HG02970 (cell line): ENCODE data around the gene MAP3K15.
"Not testable (repeated sequence)": the region's sequence is repeated elsewhere in the genome, so short reads cannot be mapped to it uniquely, and the experiment has no call there.

Experiments used
- ATAC-seq: cut with Tn5 transposase; IDR thresholded peaks from one replicate; pipeline ENCODE4 v1.9.1; 2021; ENCODE audit warnings: mild to moderate bottlenecking, moderate library complexity, moderate number of reproducible peaks; ENCODE audit not compliant: unreplicated experiment, low FRiP score

Gene MAP3K15

DNA sequence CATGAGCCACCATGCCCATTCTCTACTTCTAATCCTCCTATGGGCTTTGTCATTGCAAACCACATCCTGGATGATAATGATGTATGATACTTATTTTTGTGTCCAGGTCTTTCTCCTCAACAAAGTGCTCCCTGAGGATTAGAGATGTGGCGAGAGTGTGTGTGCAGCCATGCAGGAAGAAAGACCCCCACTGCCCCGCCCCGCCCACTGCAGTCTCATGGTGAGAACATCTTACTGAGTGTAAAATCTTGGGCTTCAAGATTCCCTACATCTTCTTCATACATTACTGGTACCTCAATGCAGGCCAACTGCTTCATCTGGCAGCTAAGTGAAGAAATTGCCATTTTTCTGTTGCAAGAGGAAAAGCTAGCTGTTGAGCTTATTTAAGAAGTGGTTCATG lies 25.9 kb upstream of the MAP3K15 start:
- no peak for ATAC-seq

DNA sequence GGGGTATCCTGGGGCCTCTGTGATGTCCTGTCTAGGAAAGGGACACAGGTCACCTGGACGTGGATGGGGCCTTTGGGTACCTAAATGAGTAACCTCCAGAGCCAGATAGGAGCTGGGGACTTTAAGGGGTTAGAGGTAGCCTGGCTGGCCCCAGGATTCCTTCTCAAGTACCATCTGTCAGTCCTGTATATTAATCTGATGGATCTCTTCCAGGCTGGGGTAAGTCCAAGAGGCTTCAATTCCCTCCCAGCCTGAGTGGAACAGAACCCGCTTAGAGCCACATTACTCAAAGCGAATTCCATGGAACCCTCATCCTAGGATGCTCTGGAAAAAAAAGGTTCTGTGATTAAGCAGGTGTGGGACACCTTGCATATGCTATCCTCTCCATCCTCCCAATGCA lies 24.8 kb upstream of the MAP3K15 start:
- no peak for ATAC-seq

DNA sequence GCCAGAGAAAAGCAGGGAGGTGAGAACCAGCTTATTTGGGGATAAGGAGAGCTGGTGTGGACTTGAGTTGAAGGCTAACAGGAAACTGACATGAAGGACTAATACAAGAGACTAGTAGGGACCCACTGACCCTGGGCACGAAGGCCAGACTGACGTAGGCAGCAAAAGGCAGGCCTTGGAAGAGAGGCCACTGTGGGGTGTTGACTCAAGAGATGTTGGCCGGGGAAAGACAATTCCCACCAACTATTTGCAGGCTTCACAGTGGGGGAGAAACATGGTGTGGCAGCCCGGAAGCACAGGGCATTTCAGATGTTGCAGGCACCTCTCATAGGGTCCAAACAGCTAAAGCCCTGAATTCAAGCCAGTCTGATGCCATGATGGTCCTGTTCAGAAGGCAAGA lies 24.4 kb upstream of the MAP3K15 start:
- ATAC-seq = no peak

DNA sequence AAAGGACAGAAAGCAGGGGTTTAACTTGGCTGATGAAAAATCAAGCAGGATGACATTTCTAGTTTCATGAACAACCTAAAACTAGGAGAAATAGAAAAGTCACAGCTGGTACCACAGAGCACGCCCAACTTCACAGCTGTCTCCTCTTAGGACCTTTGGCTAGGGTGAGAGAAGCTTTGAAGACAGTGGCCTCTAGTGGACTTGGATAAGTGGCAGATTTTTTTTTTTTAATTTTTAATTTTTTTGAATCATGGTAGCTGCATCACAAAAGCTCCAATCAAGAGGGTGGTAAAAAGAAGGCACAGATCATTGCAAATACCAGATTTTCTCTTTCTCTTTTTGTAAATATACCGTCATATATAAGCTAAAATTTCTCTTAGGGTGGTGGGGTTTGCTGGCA lies 20.2 kb upstream of the MAP3K15 start:
- no peak for ATAC-seq

DNA sequence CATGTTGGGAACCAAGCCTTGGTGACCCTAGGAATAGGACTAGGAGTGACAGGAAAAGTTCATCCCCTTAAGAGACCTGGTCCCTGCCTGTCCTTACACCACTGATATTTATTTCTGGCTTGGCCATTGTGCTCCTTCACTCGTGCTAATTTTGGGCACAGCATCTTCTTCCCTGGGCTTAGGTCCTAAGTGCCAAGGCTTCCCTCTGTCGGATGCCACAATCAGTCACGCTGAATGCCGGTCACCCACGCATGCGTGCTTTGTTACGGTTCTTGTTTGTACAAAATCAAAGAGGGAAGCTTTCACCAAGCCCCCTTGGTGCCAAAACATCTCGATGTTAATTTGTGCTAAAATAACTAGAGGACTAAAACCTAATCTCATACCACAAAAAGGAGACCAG lies 17.4 kb upstream of the MAP3K15 start:
- no peak for ATAC-seq

DNA sequence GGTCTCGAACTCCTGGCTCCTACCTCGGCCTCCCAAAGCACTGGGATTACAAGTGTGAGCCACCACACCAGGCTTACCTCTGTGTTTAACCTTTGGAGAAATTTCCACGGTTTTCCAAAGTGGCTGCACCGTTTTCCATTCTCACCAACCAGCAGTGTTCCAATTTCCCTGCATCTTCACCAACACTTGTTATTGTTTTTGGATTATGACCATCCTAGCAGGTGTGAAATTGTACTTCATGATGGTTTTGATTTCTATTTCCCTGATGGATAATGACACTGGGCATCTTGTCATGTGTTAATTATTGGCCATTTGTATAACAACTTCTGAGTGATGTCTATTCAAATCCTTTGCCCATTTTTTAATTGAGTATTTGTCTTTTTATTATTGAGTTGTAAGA lies 2.7 kb upstream of the MAP3K15 start:
- no peak for ATAC-seq

DNA sequence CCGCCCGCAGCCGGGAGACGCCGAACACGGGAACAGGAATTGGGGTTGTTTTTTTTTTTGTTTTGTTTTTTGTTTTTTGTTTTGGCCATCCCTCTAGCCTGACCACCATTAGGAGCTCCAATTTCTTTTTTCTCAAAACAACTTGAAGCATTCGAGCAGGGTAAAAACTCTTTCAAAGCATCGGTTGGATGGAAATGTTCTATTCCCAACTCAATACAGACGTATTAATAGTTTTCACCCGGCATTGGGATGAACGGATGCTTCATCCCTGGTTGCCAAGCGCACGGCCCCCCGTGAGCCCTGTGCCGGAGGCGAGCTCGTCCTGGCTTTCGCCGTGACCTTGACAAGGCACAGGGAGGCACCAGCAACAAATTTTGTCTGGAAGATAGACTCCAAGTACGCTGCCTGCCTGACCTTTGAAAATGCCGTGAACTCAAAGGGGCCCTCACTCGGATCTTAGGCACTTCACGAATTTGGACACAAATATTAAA lies 352 bp upstream of the MAP3K15 start:
- no peak for ATAC-seq

DNA sequence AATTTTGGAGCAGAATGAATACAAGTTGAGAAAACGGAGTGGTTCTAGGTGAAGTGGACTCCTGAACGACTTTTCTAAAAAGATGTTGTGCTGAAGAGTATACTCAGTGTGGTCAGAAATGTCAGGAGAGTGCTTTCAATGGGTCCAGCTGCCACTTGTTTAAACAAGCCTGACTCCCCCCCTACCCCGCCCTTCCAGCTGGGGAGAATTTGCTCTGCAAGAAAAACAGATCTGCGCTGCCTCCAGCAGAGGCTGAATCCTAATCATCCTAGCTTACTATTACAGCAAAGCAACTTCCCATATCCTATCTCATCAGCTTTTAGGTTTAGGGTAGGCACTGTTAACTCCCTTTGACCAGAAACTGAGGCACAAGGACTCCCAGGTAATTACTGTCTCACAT lies 1.9 kb downstream of the MAP3K15 start:
- no peak for ATAC-seq

DNA sequence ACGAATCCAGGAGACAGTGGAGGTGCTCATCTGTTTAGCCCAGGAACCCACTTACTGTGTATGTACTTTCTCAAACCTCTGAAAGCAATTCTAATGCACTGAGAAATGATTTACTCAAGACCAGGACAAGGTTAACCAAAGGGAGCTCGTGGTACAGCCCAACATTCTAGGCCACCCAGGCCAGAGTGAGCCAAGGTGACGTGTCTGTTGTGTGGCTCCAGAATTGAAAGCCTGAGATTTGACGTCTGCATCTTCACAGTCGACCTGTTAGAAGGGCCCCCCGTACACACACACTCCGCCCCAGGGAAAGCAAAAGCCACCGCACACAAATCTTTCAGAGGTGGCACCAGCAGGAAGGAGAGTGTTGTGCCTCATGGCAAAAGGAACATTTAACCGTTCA lies 2.3 kb downstream of the MAP3K15 start:
- ATAC-seq = no peak

DNA sequence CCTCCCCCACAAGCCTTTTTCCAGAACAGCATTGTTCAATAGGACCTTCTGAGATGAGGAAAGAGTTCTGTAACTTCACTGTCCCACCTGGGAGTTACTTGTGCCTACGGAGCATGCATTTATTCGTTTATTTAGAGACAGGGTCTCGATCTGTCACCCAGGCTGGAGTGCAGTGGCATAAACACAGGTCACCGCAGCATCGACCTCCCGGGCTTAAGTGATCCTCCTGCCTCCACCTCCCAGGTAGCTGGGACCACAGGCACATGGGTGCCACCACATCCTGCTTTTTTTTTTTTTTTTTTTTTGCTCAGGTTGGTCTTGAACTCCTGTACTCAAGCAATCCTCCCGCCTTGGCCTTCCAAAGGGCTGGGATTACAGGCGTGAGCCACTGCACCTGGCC lies 2.9 kb downstream of the MAP3K15 start:
- no peak for ATAC-seq

DNA sequence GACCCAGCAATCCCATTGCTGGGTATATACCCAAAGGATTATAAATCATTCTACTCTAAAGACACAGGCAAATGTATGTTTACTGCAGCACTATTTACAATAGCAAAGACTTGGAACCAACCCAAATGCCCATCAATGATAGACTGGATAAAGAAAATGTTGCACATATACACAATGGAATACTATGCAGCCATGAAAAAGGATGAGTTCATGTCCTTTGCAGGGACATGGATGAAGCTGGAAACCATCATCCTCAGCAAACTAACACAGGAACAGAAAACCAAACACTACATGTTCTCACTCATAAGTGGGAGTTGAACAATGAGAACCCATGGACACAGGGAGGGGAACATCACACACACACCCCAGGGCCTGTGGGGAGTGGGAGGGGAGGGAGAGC lies 3.5 kb downstream of the MAP3K15 start:
- ATAC-seq = not testable (repeated sequence)

DNA sequence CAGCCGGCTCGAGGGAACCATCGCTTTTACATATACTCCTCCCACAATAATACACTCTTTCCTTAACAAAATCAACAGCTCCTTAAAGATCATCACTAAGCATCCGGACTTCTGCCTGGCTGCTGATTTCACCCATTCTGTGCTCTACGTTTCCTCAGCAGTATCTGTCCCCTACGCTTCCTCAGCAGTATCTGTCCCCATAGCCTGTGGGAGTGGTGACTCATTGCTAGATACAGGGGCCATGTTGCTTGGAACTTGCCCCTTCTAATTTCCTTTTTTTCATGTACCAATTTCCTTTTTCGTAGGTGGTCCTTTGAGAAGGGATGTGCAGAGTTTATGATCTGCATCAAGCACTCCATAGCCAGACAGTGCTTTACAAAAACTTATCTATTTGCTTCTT lies 18.6 kb downstream of the MAP3K15 start:
- no peak for ATAC-seq

DNA sequence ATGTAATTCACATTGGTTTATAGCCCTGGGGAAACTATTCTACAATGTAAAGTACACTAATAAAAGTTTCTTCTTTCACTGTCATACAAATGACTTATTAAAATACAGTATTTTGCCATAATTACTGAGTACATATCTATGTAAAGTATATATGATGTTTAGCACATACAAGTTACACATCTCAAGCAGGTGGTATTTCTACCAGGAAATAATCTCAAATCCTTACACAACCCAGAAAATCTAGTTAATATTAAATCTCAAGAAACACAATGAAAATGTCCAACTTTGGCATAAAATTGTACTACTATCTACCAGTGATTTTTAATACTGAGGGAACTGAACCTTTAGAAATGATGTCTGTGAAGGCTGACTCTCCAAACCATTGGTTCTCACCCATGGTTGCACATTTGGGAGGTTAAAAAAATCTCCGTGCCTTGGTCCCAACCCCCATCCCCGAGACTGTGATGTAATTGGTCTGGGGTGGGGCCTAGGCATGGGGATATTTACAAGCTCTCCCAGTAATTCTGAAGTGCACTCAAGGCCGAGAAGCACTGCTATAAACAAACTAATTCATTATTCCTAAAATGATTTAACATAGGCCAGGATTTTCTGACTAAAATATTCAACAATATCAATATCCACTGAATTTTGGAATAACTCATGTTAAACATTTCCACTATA lies 27.6 kb downstream of the MAP3K15 start:
- no peak for ATAC-seq

DNA sequence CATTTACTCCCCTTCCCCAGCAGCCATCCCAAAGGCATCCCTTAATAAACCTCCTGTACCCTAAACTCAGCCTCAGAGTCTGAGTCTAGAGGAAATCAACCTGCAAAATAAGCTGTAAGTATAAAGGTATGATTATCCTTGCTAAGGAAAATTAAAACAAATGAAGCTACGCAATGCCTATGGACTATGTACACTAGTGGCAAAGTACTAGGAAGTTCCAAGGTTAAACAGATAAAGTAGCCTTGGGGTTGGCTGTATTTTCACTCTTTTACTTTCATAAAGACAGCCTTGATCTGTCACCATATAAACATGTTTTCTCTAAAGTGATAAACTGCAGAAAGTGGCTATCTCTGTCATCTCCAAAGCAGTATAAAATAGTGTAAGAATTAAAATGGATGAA lies 35.9 kb downstream of the MAP3K15 start:
- no peak for ATAC-seq

DNA sequence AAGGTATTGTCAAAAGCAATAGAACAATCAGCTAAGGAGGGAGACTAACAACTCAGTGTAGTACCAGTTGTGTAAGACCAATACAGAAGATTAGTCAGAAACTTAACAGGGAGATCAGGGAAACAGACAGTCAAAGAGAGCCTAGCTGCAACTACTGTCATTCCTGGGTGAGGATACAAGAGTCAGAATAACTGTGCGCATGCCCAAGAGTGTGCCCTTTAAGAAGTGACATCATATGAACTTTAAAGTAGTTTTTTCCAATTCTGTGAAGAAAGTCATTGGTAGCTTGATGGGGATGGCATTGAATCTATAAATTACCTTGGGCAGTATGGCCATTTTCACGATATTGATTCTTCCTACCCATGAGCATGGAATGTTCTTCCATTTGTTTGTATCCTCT lies 46.9 kb downstream of the MAP3K15 start:
- not testable (repeated sequence) for ATAC-seq

DNA sequence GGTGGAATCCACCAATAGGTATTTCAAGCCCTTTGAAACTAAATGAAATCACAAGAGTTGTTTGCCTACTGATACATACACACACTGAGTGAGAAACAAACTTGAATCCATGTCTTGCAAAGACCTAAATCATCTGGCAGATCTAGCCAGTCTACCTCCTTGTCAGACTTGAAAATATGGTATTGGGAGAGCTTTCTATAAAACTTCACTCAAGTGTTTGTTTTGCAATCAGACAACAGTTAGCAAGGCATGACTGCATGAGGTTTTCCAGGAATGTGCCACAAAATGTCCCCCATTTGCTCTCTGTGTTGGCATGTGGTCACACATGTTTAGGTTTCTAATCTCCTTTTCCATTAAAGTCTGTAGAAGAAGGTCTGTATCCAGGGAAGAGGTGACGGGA lies 52.4 kb downstream of the MAP3K15 start:
- ATAC-seq = no peak

DNA sequence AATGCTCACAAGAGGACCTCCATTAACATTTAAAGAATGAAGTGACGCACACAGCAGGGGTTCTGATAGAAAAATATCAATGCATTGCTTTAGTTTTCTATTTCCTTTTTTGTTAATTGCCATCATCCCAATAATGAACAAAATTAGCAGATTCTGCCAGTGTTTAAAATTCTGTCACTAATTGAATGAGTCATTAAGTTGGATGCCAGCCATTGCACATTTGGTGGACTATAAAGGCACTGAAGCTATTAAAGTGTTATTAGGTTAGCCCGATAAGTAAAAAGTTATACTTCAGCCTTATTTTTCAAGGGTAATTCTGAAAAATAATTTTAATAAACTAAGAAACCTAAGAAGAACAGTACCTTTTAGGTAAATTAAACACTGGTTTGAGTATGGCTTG lies 53.1 kb downstream of the MAP3K15 start:
- ATAC-seq = no peak

DNA sequence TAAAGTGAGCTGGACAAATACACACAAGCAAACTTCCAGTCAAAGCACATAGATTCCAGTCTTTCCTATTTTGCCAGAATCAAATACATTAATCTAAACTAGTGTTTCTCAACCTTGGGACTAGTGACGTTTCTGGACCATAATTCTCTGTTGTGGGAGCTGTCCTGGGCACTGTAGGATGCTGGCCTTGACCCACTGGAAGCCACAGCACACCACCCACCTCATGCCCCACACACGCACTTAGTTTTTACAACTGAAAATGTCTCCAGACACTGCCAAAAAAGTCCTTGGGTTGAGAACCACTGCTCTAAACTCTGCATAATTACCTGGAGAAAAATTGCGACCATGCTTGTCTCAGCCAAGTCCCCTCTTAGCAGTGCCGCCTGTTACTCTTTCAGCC lies 57.6 kb downstream of the MAP3K15 start:
- no peak for ATAC-seq

DNA sequence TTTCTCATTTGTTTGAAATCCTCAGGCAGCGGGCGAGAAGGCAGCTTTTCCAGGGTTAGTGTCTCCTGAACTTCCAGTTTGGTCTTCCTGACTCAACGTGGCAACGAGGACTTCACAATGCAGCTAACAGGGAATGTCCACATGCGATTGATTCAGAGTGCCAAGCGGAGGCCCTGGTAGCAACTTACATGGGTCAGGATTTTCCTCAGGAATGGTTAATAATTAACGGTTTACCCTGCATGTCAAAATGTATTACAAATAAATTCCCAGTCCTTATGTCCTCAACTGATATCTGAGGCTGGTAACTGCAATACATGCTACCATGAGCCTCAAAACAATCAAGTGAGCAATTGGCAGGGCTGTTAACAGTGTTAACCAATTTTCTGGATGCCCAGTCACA lies 67.2 kb downstream of the MAP3K15 start:
- ATAC-seq = no peak

DNA sequence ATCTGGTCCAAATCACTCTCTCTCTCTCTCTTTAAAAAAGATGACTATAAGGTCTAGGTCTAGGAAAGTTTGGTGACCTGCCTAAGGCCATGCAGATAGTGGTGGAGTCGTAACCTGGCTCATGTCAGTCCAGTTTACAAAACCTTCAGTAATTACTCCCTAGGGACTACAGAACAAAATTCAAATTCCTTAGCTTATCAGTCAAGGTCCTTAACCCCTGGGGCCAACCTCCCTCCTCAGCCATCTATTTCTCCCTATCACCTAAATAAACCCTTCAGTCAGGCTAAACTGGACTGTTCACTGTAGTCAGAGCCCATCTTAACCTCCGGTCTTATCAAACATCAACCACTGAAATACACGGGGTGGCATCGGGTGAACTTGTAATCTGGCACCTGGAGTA lies 68.9 kb downstream of the MAP3K15 start:
- ATAC-seq = no peak

DNA sequence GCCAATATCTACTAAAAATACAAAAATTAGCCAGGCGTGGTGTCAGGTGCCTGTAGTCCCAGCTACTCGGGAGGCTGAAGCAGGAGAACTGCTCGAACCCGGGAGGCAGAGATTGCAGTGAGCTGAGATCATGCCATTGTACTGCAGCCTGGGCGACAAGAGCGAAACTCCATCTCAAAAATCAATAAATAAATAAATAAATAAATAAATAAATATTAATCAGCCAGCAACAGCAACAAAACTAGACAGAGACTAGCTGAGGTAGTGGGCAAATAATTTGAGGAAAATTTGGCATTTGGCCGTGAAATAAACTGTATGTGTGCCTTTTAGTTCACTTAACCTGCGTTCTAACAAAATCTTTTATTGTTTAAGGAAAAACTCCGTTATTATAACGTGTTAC lies 69.5 kb downstream of the MAP3K15 start:
- not testable (repeated sequence) for ATAC-seq

DNA sequence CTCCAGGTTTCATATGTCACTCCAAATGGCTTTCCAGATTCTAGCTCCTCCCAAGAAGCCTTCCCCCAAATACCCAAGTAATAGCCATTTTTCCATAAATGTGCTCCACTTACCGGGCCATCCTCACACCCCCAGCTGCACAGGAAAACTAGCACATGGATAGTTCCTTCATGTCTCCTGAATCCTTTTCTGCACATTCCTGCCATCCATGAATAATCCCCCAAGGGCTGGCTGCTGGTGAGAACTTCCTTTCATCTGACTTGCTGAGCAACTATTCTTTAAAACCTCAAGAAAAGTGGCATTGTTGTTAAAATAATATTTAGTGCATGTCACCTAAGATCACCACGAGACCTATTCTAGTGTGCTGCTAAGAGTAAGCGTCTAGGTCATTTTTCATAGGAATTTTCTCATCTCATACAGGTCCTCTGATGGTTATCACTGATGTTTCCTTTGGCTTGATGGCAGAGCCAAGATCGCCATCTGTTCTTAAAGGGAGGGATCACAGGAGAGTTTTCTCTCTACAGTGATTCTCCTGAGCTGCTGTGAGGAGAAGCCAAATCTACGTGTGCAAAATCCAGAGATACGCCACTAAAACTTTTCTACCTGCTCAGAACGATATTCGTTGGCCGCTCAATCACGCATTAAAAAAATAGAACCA lies 71.3 kb downstream of the MAP3K15 start:
- ATAC-seq = no peak
